VCaP (cell line): ENCODE results near the gene DOK7.
"Not testable (repeated sequence)": the region's sequence is repeated elsewhere in the genome, so short reads cannot be mapped to it uniquely, and the experiment has no call there.

Experiments used
- H3K27ac ChIP-seq: fragments of 450-650 bp; 2 replicates; pipeline ENCODE4 v1.5.1; 2017
- CTCF ChIP-seq: fragments of 450-650 bp; conservative IDR thresholded peaks from 2 replicates; pipeline ENCODE4 v1.5.1; 2017; ENCODE audit warnings: mild to moderate bottlenecking, moderate library complexity

The DOK7 gene

GRCh38 chr4:3530663-3531254 lies 67.7 kb downstream of the DOK7 start:
- TF ChIP-seq CTCF, result no peak
- peak overlapping the region; percentile 79; the same call in 1 of the 2 replicates for H3K27ac ChIP-seq

GRCh38 chr4:3531318-3531878 lies 68.3 kb downstream of the DOK7 start:
- H3K27ac ChIP-seq, result peak overlapping the region; percentile 79
- TF ChIP-seq CTCF, result no peak

GRCh38 chr4:3531879-3532750 lies 69.0 kb downstream of the DOK7 start, which contains the start of gene LRPAP1:
Gene LRPAP1 (minus strand): TSS chr4:3532422. CDS start chr4:3532412, 10 bp downstream.
- H3K27ac ChIP-seq, result peak within 1 kb of the TSS; percentile 79

DNA sequence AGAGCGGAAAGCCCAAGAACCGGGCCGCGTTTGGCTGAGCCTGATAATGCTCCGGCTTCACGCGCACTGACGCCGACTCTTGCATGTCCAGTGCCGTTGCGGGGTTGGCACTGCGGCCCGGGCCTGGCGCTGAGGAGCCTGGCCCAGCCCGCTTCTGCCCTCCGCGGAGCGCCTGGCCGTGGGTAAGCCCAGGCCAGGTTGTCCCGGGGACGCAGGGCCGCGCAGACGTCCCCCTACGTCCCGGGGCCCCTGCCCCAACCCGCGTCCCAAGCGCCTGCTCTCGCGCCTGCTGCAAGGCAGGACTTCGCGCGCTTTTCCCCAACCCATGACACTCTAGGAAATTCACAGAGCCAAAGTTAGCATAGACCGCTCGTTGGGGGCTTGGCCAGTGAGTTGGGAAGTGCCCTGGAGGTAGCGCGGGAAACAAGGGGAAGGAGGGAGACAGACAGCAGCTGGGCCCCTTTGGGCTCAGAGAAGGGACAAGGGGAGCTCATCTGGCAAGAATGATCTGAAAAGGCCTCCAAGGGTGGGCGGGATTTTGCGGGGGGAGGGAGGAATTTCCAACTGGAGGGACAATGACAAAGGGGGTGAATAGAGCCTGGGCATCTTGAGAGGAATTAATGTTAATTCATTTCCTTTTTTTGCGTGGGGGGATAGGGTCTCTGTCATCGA lies 69.8 kb downstream of the DOK7 start:
- H3K27ac ChIP-seq, result peak overlapping the region; percentile 79
- no peak for TF ChIP-seq CTCF

More at GRCh38 chr4:3531879-3532750, 69.0 kb downstream of the DOK7 start, which contains the start of gene LRPAP1:
- no peak for TF ChIP-seq CTCF

DNA sequence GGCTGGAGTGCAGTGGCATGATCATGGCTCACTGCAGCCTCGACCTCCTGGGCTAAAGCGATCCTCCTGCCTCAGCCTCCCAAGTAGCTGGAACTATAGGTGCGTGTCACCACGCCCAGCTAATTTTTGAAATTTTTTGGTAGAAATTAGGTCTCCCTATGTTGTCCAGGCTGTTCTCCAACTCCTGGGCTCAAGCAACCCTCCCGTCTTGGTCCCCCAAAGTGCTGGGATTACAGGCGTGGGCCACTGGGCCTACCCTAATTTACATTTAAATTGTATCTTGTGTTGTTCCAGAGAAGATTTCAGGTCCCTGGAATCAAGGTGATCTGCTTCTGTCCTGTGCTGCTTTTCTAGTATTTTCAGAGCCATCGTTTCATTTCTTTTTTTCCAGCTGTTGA lies 70.3 kb downstream of the DOK7 start:
- H3K27ac ChIP-seq, result no peak overlapping the region
- no peak for TF ChIP-seq CTCF

GRCh38 chr4:3535812-3536211 lies 72.7 kb downstream of the DOK7 start:
- not testable (repeated sequence) for H3K27ac ChIP-seq

DNA sequence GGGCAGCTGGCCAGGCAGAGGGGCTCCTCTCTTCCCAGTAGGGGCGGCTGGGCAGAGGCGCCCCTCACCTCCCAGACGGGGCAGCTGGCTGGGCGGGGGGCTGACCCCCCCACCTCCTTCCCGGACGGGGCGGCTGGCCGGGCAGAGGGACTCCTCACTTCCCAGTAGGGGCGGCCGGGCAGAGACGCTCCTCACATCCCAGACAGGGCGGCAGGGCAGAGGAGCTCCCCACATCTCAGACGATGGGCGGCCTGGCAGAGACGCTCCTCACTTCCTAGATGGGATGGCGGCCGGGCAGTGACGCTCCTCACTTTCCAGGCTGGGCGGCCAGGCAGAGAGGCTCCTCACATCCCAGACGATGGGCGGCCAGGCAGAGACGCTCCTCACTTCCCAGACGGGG lies 75.8 kb downstream of the DOK7 start:
- H3K27ac ChIP-seq, result not testable (repeated sequence)

DNA sequence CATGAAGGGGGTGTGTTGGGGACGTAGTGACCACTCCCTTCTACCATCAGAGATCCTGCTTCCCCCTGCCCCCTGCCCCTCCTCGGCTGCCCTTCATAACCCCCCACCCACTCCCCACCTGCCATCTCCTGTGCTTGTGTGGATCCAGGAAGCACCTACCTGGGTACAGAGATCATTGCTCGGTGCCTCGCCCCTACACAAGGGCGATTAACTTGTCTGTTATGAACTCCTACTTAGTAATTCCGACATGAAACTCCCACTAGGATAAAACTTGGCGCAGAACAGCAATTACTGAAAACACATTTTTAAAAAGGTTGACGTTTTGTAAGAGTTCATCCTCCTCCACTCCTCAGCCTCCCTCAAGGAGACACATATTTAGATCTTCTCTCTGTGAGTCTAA lies 80.3 kb downstream of the DOK7 start:
- not testable (repeated sequence) for H3K27ac ChIP-seq
